ENCODE results near the gene AGAP1.
"Not testable (repeated sequence)": the region's sequence is repeated elsewhere in the genome, so short reads cannot be mapped to it uniquely, and the experiment has no call there.

The AGAP1 gene

GRCh38 chr2:236065314-236066160 is 571.7 kb downstream of the AGAP1 start:
- DNase-seq (ENCODE audit: low read depth) = no peak

- no peak for DNase-seq (ENCODE audit: low read depth)
These were observed 576.4 kb downstream of the AGAP1 start for GRCh38 chr2:236070236-236070635.

DNA sequence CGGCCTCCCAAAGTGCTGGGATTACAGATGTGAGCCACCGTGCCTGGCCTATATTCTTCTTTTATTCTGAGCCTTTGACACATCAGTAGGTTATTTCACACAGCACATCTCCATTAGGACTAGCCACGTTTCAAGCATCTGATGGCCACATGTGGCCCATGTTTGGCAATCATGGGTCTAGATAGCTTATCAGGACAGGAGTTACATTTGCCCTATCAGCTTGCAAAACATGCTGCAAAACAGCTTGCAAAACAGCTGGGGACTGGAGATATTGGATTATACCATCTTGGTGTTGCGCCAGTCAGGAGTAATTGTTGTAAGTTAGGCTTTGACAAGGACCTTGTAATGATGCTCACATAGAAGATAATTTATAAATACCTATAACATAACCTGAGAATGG is 579.4 kb downstream of the AGAP1 start:
- DNase-seq (ENCODE audit: low read depth) = no peak

- DNase-seq (ENCODE audit: low read depth) = no peak
These were observed 580.2 kb downstream of the AGAP1 start for GRCh38 chr2:236073867-236074655.

DNA sequence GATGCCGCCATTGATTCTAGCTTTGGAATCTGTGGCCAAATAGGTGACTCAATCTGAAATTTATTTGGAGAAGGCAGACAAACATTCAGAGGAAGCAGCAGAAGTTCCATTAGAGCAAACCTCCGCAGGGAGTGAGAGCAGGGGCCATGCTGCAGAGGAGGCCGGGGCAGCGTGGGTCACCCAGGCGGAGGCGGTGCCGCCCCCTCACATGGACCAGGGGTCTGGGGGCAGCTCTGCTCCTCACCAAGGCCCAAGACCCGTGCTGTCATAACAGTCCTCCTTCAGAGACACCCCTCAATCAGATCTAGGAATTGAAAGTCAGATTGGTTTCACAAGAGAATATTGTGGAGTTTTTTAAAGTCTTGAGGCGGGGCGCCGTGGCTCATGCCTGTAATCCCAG is 582.0 kb downstream of the AGAP1 start:
- DNase-seq (ENCODE audit: low read depth) = no peak

- no peak for DNase-seq (ENCODE audit: low read depth)
These were observed 584.7 kb downstream of the AGAP1 start for GRCh38 chr2:236078297-236079255.

DNA sequence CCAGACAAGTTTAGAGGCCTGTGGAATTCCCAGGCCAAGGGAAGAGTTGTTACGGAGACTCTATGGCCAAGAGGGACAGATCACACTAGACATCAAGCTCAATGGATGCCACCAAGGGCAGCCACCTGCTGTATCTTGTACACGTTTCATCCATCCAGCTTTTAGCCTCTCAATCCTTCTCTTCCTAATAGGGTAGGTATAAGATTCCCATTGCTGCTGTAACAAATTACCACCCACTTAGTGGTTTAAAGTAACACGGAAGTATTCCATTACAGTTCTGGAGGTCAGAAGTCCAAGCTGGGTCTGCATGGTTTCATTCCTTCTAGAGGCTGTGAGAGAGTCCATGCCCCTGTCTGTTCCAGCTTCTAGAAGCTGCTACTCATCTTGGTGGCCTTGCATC is 586.6 kb downstream of the AGAP1 start:
- DNase-seq (ENCODE audit: low read depth) = no peak

DNA sequence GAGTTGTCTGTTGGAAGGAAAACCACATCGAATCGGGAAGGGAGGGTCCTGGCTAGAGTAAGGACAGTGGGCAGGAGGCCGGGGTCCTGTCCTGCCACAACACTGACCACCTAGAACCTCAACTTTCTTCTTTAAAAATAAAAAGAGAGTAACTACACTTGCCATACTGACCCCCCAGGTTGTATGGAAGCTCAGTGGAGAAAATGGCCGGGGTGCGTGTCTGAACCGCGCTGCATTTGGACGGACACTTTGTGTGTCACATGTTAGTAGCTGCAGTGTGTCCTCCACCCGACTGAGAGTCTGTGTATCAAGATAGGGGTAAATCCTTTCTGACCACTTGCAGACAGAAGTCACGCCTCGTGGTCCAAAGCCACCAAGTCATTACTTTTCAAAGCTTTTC is 587.3 kb downstream of the AGAP1 start:
- DNase-seq (ENCODE audit: low read depth) = no peak

DNA sequence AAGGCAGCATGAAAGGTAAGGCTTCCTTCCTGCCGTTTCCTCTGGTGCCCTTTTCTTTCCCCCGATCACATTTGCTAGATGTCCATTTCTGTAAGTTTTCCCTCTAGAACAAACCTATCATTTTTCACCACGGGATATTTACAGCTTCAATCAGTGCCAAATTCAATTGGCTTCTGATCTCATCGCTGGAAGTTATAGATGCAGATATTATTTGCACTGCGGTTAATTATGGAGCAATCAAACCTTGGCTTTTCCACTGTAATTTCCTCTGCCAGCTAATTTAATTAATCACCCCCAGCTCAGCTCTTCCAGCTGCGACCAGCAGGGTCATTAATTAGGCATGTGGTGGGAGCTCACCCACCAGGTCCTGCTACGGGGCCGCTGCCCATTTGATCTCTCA is 588.2 kb downstream of the AGAP1 start:
- no peak for DNase-seq (ENCODE audit: low read depth)

GRCh38 chr2:236083934-236084333 is 590.1 kb downstream of the AGAP1 start:
- no peak for DNase-seq (ENCODE audit: low read depth)

GRCh38 chr2:236085211-236085610 is 591.4 kb downstream of the AGAP1 start:
- DNase-seq (ENCODE audit: low read depth) = no peak

DNA sequence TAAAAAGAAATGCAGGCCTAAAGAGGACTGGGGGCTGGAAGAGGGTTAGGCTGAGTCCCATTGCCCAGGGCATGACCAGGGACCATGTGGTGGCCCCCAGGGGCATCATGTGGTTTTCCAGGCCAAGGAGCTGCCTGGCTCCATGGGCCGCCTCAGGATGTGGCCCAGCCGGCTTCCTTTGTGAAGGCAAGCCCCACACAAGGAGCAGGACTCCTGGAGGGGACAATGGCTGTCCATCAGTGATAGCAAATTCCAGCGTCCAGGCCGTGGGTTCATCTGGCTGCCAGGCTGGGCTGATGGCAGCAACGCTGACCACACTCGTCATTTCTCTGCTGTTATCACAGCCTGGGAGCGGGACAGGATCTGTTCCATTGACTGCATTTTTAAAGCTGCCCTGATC is 591.8 kb downstream of the AGAP1 start:
- DNase-seq (ENCODE audit: low read depth) = no peak

GRCh38 chr2:236086403-236086970 is 592.6 kb downstream of the AGAP1 start:
- DNase-seq (ENCODE audit: low read depth) = no peak

- DNase-seq (ENCODE audit: low read depth) = no peak
These were observed 593.2 kb downstream of the AGAP1 start for GRCh38 chr2:236086971-236087465.

- DNase-seq (ENCODE audit: low read depth) = no peak
These were observed 594.7 kb downstream of the AGAP1 start for GRCh38 chr2:236088368-236089057.

DNA sequence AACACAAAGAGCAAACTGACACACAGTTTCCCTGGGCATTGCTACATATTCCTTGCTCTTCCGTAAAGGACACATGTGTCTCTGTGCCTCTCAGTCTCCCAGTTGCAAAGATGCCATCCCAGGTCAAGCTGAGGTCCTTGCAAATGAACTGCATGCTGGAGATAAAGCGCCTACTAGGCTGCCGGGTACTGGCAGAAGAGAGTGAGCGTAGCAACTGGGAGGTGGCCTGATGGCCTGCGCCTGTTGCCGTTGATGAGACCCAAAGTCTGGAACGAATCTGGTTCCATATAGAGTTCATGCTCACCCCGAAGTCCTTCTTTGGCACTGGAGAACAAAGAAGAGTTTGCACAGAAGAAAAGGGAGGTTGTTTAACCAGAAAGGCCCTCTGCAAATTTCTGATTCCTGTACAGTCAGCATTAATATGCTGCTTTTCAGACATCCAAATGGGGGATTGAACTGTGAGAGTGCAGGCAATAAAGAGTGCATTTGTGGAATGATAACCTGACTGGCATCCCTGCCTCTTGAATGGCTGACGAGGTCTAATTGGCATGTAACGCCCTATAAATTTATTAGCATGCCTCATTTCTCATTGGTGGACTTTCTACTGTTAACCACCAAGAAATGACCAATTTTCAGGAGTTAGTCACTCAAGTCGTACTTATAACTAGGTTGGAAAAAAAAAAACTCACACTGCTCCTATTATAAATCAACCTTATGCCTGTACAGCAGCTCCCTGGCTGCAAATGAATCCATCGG is 595.6 kb downstream of the AGAP1 start:
- no peak for DNase-seq (ENCODE audit: low read depth)

DNA sequence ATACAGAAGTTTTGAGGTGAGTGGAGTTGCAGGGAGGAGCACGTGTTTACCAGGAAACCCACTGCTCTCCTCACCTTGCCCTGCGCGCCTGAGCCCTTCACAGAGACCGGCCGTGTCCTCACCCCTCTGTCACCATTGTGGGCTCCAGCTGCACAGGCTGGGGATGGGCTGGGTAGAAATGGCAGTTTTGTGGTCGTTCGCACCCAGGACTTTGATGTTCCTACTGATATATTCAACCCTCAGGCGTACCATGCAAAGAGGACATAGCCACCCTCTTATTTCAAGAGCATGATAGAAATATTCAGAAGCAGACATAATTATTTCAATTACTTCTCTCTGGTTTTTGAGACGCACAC is 596.2 kb downstream of the AGAP1 start:
- no peak for DNase-seq (ENCODE audit: low read depth)

DNA sequence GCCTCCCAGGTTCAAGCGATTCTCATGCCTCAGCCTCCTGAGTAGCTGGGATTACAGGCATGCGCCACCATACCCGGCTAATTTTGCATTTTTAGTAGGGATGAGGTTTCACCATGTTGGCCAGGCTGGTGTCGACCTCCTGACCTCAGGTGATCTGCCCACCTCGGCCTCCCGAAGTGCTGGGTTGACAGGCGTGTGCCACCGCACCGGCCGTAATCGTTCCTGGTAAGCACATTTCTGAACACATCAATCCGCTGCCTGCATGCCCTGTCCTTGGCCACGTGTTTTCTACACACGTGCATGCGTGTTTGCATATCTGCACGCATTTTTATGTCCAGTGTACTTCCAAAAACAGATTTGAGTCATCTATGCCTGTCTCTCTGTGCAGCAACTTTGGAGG is 597.0 kb downstream of the AGAP1 start:
- not testable (repeated sequence) for DNase-seq (ENCODE audit: low read depth)

- no peak for DNase-seq (ENCODE audit: low read depth)
These were observed 598.9 kb downstream of the AGAP1 start for GRCh38 chr2:236092714-236093113.

- DNase-seq (ENCODE audit: low read depth) = no peak
These were observed 599.3 kb downstream of the AGAP1 start for GRCh38 chr2:236093134-236093533.
